Measurements from ENCODE around the gene PCDHB13.
"Not testable (repeated sequence)": the region's sequence is repeated elsewhere in the genome, so short reads cannot be mapped to it uniquely, and the experiment has no call there.

DNA sequence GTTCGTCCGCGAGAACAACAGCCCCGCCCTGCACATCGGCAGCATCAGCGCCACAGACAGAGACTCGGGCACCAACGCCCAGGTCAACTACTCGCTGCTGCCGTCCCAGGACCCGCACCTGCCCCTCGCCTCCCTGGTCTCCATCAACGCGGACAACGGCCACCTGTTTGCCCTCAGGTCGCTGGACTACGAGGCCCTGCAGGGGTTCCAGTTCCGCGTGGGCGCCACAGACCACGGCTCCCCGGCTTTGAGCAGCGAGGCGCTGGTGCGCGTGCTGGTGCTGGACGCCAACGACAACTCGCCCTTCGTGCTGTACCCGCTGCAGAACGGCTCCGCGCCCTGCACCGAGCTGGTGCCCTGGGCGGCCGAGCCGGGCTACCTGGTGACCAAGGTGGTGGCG is 3.4 kb upstream of the PCDHB13 start:
- not testable (repeated sequence) for TF ChIP-seq KAT7 (CRISPR knock-in tag; IDR thresholded peaks at IDR 0.05; ENCODE audit: borderline replicate concordance); ZNF292 (CRISPR knock-in tag; IDR thresholded peaks at IDR 0.05; ENCODE audit: borderline replicate concordance, low read depth); ZNF761 (CRISPR knock-in tag; conservative IDR thresholded peaks at IDR 0.05); SP2 (CRISPR knock-in tag; IDR thresholded peaks at IDR 0.05); NONO (IDR thresholded peaks at IDR 0.05); NONO (CRISPR knock-in tag; conservative IDR thresholded peaks at IDR 0.05); CAMTA2 (CRISPR knock-in tag; IDR thresholded peaks at IDR 0.05; ENCODE audit: borderline replicate concordance); SRSF1 (optimal IDR thresholded peaks at IDR 0.05; ENCODE audit: low read depth, low read length); NCOR1 (IDR thresholded peaks at IDR 0.05; ENCODE audit: borderline replicate concordance, low read length)
- TF ChIP-seq, protein P1, sequence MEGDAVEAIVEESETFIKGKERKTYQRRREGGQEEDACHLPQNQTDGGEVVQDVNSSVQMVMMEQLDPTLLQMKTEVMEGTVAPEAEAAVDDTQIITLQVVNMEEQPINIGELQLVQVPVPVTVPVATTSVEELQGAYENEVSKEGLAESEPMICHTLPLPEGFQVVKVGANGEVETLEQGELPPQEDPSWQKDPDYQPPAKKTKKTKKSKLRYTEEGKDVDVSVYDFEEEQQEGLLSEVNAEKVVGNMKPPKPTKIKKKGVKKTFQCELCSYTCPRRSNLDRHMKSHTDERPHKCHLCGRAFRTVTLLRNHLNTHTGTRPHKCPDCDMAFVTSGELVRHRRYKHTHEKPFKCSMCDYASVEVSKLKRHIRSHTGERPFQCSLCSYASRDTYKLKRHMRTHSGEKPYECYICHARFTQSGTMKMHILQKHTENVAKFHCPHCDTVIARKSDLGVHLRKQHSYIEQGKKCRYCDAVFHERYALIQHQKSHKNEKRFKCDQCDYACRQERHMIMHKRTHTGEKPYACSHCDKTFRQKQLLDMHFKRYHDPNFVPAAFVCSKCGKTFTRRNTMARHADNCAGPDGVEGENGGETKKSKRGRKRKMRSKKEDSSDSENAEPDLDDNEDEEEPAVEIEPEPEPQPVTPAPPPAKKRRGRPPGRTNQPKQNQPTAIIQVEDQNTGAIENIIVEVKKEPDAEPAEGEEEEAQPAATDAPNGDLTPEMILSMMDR (CRISPR knock-in tag; IDR thresholded peaks at IDR 0.05) = not testable (repeated sequence)

Measured in HepG2 (cell line).